GM19238 (cell line): Measurements from ENCODE around the gene TMEM130.
"Not testable (repeated sequence)": the region's sequence is repeated elsewhere in the genome, so short reads cannot be mapped to it uniquely, and the experiment has no call there.

Experiments
- DNase-seq: peaks from one replicate; pipeline ENCODE4 v3.0.0; 2011; ENCODE audit warnings: low spot score; ENCODE audit not compliant: insufficient read length

The TMEM130 gene

GRCh38 chr7:98877692-98878364, 8.0 kb upstream of the TMEM130 start:
- DNase-seq: no peak

GRCh38 chr7:98877146-98877545, 7.3 kb upstream of the TMEM130 start:
- no peak for DNase-seq

DNA sequence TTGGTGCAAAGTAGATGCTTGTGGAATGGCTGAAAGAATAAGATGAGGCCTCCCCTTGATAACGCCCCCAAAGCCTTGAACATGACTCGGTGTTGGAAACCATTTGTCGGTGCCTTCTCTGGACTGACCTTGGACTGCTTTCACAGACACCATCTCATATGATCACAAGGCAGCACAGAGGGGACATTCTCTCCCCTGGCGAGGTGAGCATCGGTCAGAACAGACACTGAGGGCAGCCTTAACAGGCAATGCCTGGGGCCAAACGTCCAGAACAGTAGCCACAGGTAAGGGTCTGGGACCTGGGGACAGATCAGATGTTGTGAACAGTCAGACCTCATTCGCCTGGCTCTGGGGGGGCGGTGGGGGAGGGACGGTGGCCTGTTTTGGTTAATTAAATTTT, 5.7 kb upstream of the TMEM130 start:
- DNase-seq: no peak

- DNase-seq: no peak
Observed at GRCh38 chr7:98874942-98875341, 5.1 kb upstream of the TMEM130 start.

GRCh38 chr7:98873610-98874009, 3.8 kb upstream of the TMEM130 start:
- DNase-seq: not testable (repeated sequence)

DNA sequence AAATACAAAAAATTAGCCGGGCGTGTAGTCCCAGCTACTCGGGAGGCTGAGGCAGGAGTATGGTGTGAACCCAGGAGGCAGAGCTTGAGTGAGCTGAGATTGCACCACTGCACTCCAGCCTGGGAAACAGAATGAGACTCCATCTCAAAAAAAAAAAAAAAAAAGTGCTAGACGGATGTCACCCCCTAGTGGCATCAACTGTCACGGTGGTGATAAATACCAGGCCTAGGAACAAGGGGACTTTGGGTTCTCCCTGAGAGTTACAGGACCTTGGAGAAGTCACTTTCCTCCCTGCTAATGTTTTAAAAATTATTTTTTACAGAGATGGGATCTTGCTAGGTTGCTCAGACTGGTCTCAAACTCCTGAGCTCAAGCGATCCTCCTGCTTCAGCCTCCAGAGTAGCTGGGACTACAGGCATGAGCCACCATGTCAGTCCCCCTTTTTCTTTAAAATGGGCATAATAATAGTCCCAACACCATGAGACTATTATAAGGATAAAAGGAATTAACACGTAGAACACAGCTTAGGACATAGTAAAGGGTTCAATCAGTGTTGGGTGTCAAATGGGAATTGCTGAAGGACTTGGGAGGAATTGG, 2.6 kb upstream of the TMEM130 start:
- DNase-seq: no peak

GRCh38 chr7:98870807-98871491, 1.1 kb upstream of the TMEM130 start:
- no peak for DNase-seq

DNA sequence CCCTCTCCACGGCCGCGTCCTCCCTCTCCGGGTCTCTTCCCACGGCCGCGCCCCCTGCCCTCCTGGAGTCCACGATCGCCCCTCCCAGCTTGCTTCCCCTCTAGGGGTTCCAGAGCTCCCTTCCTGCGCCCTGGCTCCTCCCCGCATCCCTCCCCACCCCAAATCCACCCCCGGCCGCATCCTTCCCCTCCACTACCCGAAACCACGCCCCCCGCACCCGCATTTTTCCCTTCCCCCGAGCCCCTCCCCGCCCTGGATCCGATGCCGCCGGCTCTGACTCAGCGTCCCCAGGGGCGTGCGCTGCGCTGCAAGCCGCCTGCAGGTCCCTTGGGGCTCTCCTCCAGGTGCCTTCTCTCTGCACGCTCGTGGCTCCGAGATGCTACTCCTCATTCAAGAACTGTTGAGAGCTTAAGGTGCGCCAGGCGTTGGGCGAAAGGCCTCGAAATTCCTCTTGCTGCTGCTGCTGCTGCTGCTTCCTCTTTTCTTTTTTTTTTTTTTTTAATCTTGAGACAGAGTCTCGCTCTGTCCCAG, 372 bp upstream of the TMEM130 start:
- DNase-seq: peak; percentile 63

- DNase-seq: no peak
Observed at GRCh38 chr7:98869027-98869596, 702 bp downstream of the TMEM130 start.

GRCh38 chr7:98868450-98868849, 1.4 kb downstream of the TMEM130 start:
- DNase-seq: no peak

DNA sequence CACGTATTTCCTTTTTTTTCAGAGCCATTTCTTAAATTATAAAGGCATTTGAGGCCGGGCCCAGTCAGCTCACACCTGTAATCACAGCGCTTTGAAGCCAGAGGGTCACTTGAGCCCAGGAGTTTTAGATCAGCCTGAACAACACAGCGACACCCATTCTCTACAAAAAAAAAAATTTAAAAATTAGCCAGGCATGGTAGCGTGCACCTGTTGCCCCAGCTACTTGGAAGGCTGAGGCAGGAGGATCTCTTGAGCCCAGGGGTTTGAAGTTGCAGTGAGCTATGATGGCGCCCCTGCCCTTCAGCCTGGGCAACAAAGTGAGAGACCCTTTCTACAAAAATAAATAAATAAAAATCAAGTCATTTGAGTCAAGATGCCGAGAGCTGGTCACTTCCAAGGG, 3.0 kb downstream of the TMEM130 start:
- no peak for DNase-seq

- no peak for DNase-seq
Observed at GRCh38 chr7:98866351-98866750, 3.5 kb downstream of the TMEM130 start.

DNA sequence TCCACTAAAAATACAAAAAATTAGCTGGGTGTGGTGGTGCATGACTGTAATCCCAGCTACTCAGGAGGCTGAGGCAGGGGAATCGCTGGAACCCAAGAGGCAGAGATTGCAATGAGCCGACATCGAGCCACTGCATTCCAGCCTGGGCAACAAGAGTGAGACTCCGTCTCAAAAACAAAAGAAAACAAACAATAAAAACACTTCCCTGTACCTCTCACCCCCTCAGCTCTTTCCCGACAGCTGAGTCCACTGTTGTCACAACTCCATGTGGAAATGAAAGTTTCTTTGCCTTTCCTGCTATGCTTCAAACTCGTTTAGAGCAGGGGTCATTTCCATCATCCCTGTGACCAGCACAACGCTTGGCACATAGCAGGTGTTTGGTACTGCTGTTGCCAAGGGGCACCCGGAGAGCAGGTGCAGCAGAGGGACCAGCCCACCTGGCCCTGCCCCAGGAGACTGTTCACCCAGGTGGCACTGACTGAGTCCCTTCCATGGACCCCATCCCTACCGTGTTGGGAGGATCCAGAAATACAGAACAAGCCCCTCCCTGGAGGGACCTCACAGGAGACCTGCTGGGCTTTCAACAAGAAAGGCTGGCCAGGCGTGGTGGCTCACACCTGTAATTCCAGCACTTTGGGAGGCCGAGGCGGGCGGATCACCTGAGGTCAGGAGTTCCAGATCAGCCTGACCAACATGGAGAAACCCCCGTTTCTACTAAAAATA, 4.9 kb downstream of the TMEM130 start:
- DNase-seq: no peak

DNA sequence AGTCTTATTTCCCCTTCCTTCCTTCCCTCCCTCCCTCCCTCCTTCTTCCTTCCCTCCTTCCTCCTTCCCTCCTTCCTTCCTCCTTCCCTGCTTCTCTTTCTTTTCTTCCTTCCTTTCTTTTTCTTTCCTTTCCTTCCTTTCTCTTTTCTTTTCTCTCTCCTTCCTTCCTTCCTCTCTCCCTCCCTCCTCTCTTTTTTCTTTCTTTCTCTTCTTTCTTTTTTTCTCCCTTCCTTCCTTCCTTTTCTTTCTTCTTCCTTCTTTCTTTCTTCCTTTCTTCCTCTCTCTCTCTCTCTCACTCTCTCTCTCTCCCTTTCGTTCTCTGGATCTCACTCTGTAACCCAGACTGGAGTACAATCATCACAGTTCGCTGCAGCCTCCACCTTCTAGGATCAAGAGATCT, 6.2 kb downstream of the TMEM130 start:
- no peak for DNase-seq

- DNase-seq: no peak
Observed at GRCh38 chr7:98862716-98863420, 6.9 kb downstream of the TMEM130 start.

- no peak for DNase-seq
Observed at GRCh38 chr7:98862203-98862602, 7.6 kb downstream of the TMEM130 start.

DNA sequence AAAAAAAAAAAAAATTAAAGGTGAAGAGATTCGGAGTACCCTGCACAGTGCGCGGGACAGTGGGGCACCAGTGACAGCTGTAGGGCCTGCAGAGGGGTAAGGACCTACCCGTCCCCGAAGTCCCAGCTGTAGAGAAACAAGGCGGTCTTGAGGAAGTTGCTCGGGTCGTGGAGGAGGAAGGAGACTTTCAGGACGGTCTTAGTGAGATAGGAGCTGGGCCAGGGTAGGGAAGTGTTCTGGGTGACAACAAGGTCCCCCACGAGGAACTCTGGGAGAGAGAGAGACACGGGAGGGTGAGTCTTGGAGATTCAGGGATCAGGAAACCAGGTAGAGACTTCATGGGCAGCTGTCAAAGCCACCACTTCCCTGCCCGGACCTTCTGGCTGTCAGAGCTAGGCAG, 9.7 kb downstream of the TMEM130 start:
- no peak for DNase-seq

DNA sequence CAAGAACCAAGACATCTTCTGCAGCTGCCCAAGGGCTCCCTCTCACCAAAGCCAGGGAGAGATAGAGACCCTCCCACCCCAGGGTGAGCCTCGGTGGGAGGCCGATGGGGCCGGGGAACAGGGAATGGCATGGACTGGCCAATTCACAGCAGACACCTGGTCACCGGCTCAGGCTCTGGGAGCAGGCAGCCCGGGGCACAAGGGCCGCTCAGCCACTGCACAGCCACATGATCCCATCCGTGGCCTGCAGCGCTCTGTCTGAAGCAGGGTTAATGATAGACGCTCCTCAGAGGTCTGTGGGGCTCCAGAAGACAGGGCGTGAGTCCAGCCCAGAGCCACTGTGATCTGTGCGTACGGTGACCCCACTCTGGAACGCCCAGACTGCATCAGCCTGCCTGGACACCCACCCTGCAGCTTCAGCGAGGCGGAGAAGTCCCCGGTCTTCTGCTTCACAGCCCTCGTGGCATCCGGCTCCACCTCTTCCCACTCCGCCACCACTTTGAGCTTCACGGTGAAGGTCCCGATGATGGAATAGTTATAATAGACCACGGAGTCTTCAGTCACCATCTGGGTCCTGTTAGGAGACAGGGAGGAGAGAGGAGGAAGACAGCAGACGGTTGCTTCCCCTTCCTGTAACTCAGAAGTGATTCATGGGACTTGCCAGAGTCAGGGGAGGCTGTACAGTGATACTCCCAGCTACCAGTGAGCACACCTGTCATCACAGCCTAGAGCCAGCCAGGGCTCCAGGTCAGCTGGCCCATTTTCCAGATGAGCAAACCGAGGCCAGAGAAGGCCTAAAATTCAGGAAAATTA, 14.0 kb downstream of the TMEM130 start:
- DNase-seq: no peak

GRCh38 chr7:98852826-98853225, 17.0 kb downstream of the TMEM130 start:
- DNase-seq: no peak

GRCh38 chr7:98848918-98849317, 20.9 kb downstream of the TMEM130 start:
- no peak for DNase-seq
